GM19463 (cell line): ENCODE results near the gene ZDHHC11.
"Not testable (repeated sequence)": the region's sequence is repeated elsewhere in the genome, so short reads cannot be mapped to it uniquely, and the experiment has no call there.

ENCODE experiments used
- ATAC-seq: cut with Tn5 transposase; IDR thresholded peaks from one replicate; pipeline ENCODE4 v1.9.1; 2021; ENCODE audit warnings: mild to moderate bottlenecking, moderate library complexity; ENCODE audit not compliant: unreplicated experiment

Gene ZDHHC11

DNA sequence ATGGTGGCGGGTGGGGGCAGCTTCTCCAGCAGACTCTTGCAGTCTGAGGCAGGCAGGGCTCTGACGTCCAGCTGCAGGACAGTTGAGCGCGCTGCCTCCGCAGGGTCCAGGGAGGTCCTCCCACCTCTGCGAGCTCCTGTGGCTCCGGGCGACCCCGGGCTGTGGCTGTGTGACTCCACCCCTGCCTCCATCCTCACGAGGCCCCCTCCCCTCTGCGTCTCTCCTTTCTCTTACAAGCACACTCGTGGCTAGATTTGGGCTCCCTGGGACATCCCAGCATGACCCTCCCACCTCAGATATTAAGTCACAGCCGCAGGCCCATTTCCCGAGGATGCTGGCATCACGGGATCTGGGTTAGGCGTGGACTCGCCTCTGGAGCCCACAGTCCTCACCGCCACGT, 100.6 kb downstream of the ZDHHC11 start:
- ATAC-seq, result not testable (repeated sequence)

DNA sequence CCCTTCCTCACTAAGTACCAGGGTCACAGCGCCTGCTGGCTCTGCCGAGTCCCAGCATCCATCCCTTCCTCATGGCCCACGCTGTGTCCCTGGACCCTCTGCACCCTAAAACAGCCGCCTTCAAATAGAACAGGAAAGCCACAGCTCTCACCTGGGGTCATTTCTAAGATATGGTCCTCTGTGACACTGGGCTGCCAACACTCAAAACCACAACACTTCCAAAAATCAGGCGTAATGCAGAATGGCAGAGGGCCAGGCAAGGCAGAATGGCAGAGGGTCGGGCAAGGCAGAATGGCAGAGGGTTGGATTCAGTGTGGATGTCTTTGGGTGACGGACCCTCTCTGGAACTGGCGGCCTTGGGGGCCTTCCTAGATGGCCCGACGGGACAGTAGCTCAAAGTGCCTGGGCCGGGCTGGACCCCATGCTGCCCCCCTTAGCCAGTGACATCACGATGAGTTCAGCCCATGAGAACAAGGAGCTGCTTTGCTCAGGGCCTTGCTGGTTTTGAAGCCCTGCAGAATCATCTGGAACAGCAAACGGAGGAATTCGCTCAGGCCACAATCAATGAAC, 101.6 kb downstream of the ZDHHC11 start:
- ATAC-seq, result no peak

DNA sequence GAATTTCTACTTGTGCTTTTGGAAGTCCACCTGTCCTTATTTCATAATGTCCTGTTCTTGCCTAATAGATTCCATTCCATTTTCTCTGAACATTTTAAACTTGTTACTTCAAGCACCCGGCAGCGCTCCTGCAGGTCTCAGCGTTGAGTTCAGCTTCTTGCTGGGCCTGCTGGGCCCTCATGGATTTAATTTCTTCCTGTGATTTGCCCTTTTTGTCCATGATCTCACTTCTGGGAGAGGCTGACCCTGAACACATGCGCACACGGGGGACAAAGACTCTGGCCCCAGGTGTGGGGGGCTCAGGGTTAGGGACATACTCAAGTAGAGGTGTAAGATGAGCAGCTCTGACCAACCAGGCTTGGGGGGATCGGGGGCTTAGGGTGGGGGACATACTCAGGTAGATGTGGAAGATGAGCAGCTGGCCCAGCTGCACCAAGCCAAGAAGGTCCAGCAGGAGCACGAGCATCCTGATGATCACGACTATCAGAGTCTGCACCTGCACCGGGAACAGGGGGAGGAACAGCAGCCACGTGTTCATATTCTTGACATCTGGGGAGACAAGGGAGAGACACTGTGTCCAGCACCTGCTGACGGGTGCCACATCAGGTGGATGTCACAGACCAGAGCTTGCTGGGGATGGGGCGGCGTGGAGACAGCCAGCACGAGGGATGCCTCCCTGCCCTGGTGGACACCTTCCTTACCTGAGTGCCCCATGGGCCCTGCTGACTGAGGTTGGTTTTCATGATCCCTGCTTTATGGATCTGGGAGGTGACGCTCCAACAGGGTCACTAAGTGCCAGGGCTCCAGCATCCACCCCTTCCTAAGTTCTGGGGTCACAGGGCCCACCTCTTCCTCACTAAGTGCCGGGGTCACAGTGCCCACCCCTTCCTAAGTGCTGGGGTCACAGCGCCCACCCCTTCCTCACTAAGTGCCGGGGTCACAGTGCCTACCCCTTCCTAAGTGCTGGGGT, 102.5 kb downstream of the ZDHHC11 start:
- ATAC-seq, result not testable (repeated sequence)

DNA sequence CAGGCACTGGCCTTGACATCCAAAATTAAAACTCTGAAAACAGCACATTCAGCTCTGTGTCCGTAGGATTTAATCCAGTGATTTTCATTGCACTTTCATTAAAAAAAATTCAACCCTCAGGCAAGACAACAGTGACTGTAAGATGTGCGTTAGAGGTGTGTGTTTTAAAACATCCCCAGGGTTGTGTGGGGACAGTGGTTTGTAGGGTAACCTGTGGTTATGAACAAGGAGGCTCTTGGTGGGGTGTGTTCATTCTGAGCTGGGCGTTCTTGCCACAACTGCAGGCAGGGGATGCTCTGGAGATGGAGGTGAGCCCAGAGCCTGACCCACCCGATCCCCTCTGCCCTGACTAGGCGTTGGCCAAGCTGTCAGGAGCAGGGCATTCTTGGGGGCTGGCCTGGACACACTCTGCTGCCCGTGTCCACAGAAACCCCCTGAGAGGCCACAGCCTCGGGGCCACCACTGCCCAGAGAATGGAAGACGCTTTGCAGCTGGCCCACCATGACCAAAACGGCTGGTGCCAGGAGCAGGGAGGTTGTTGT, 103.4 kb downstream of the ZDHHC11 start:
- ATAC-seq, result not testable (repeated sequence)

DNA sequence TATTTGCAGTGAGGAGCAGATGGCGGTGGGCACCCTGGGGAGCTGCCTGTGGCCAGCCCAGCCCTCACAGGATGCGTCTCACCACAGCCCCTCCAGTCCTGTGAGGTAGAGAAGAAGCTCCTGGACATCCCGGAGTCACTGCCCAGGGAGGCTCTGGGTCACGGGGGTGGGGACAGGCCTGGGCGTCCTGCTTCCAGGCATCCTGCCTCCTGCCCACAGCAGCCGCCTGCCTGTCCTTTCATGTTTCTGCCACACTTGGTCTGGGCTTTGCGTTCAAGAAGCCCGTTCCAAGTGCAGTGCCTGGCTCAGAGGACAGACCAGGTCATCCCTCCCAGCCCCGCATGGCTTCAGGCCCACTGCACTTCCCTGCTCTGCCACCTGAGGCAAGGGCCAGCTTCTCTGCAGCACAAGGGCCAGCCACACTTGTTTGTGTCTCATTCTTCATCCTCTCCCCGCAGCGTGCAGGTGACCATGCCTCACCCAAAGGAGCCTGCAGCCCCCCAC, 104.5 kb downstream of the ZDHHC11 start:
- ATAC-seq, result no peak
